VCaP (cell line): ENCODE data around the gene SFXN1.

ENCODE experiments used
- H3K27ac ChIP-seq: fragments of 450-650 bp; 2 replicates; pipeline ENCODE4 v1.5.1; 2017
- TF ChIP-seq, protein P1 (sequence below): fragments of 450-650 bp; conservative IDR thresholded peaks from 2 replicates; pipeline ENCODE4 v1.5.1; 2017; ENCODE audit warnings: mild to moderate bottlenecking, moderate library complexity

SFXN1 gene

DNA sequence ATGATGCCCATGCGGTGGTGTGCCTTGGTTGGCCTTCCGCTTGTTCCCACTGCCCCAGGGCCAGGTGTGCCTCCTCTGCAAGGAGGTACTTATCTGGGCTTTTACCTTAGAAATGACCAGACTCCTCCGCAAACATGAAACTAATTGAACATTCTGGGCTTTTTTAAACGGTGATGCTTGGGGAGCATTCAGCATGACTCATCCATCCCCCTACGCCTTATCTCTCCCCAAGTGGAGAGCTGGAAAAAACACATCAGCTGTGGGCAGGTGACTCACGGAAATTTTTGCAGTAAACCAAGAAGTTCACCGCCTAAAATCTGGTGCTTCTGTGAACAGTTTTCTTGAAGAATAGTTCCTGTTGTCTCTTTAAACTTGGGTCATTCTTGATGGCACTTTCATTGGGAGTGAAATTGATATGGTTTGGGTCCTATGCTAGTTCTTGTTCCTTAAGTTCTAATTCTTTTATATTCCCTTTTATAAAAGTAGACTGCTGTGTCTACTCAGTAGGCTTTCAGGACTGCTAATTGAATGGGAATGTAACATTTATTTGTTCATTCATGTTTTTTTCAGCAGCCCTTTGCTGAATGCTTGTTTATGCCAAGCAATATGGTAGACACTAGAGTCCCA lies 39.6 kb downstream of the SFXN1 start:
- H3K27ac ChIP-seq, result no peak overlapping the region
- TF ChIP-seq, protein P1, sequence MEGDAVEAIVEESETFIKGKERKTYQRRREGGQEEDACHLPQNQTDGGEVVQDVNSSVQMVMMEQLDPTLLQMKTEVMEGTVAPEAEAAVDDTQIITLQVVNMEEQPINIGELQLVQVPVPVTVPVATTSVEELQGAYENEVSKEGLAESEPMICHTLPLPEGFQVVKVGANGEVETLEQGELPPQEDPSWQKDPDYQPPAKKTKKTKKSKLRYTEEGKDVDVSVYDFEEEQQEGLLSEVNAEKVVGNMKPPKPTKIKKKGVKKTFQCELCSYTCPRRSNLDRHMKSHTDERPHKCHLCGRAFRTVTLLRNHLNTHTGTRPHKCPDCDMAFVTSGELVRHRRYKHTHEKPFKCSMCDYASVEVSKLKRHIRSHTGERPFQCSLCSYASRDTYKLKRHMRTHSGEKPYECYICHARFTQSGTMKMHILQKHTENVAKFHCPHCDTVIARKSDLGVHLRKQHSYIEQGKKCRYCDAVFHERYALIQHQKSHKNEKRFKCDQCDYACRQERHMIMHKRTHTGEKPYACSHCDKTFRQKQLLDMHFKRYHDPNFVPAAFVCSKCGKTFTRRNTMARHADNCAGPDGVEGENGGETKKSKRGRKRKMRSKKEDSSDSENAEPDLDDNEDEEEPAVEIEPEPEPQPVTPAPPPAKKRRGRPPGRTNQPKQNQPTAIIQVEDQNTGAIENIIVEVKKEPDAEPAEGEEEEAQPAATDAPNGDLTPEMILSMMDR, result no peak

DNA sequence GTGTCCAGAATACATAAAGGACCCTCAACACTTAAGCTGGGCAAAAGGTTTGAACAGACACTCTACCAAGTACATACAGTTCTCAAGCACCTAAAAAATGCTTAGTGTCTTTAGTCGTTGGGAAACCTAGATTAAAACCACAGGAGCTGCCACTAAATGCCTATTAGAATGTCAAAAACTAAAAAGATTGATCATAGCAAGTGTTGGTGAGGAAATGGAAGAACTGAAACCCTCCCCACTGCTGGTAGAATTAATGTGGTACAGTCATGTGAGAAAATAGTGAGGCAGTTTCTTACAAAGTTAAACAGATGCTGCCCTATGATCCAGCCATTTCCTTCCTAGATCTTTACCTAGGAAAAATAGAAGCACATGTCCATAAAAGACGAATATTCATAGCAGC lies 40.6 kb downstream of the SFXN1 start:
- TF ChIP-seq, protein P1, result no peak
- H3K27ac ChIP-seq, result no peak overlapping the region

DNA sequence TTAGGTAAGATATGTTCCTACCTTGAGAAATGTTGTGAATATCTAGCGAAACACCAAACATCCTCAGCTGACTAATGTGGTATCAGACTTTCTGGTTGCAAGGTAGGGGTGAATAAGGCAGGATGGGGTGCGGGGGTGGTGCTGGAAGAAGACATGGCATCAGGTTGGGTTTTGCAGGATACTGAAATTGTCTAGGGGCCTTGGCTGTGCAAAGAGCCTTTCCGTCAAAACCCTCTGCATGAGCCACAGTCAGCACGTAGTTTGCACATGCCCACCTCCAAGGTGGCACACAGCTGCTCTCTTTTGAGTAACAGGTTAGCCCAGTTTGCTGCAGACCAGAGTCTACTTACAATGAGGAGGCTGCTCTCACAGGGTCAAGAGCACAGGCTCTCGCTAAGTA lies 42.0 kb downstream of the SFXN1 start:
- H3K27ac ChIP-seq, result no peak overlapping the region
- TF ChIP-seq, protein P1, result no peak

DNA sequence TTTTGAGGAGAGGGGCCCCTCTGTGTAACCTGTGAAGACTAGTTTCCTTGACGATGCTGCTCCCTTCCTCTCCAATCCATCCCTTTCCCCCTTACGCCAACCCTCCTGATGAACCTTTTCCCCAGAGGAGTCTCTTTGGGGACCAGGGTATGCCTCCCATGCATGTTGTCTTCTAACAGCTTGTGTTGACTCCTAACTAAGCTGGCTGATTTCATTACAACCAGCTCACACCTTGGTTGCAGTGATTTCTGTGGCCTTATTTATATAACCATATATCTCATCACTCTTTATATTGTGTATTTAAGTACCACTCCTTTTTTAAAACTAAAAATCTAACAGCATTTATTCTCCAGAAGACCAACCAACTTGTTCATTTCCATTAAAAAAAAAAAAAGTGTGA lies 42.5 kb downstream of the SFXN1 start:
- H3K27ac ChIP-seq, result no peak overlapping the region
- TF ChIP-seq, protein P1, result no peak

DNA sequence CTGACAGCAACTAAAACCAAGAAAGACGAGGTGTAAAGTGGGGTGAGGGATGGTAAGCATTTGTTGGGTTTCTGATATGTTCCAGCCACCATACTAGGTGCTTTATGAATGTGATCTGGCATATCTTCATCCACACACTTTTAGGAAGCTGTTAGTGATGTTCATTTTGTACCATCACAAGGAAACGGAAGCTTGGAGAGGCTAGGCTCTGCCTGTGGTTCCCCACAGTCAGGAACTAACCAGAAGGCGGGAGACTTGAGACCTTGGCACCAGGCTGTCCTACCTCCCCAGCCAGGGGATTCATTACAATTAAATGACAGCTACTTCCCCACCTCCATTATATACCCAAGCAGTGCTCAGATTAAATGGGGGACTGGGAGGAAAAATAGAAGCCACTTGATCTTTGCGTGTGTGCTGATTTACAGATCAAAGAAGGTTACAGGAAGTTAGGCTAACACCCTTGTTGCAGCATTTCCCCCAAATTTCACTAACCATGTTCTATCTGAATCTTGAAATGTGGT lies 43.0 kb downstream of the SFXN1 start:
- TF ChIP-seq, protein P1, result no peak

DNA sequence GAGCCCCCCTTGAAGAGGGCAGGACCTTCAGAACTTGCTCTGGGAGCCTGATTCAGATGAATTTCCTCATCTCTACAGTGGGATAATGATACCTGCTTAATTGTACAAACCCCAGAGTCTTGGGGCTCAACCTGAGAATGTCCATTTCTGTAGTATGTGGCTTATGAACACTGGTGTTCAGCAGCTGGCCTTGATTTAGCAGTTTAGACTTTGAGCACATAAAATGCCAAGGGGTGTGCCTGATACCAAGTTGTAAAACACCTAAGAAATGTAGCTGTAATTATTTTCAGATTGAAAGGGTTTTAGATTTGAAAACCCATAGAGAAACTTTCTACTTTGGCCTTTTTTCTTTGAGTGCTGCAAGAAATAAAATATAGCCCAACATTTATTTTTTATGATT lies 44.9 kb downstream of the SFXN1 start:
- TF ChIP-seq, protein P1, result no peak
- no peak overlapping the region for H3K27ac ChIP-seq

More for the DNA sequence above, 43.0 kb downstream of the SFXN1 start:
- no peak overlapping the region for H3K27ac ChIP-seq

DNA sequence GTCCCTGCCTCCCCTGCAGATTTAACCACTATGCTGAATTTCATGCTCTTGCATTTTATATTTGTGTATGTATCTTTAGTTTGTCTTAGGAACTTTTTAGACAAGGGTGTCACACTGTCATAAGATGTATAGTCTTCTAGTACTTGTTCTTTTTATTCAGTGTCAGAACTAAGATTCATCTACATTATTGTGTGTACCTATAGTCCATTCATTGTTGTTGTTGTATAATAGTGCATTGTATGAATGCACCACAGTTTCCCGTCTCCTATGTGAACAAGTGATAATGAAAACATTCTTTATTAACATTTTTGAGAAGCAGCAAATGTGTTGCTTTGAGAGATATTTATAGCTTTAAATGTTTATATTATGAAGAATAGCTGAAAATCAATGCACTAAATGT lies 45.9 kb downstream of the SFXN1 start:
- TF ChIP-seq, protein P1, result no peak
- no peak overlapping the region for H3K27ac ChIP-seq
